K562 (cell line): Measurements from ENCODE around the gene TFEB. TPM values are rescaled to one million over a fixed set of nuclear protein-coding genes. Genes with fewer than 3 reads are reported as not detected.

Experiments used
- ATAC-seq: fragments of 200-7000 bp; cut with Tn5 transposase; 3 replicates; pipeline ENCODE4 v1.9.1; 2020; ENCODE audit warnings: moderate library complexity
- BruUV-seq: library from RNA; stranded (reverse); fragments of 400-500 nt; replicated peaks from 2 replicates; lab custom pipeline; 2021; lab: Mats Ljungman, UMichigan
- CTCF ChIA-PET: fragments of 300-600 bp; formaldehyde crosslinking; extraction: SDS; loops from one replicate; lab custom pipeline; 2021; ENCODE audit warnings: low intra/inter-chr PET ratio; lab: Yijun Ruan, JAX
- POLR2A ChIA-PET: fragments of 300-600, 350-650 bp; sonication (Branson Sonifier 250); formaldehyde crosslinking; extraction: SDS; loops from one replicate; lab custom pipeline; 2021; ENCODE audit warnings: antibody characterized with exemption, inconsistent platforms; lab: Yijun Ruan, JAX
- DNase-seq, 4 experiments: peaks; one replicate each; pipeline versions ENCODE4 v3.0.0 to v3.0.0-alpha.2; 2011 to 2018; ENCODE audit warnings: low spot score in 3 of 4, mixed read lengths in 3 of 4; ENCODE audit errors: extremely low read depth in 1 of 4
- FAIRE-seq: peaks from 2 replicates; lab custom pipeline; 2011; peaks lifted over from hg19 to GRCh38; lab: Jason Lieb, UNC
- H2AFZ ChIP-seq: 2 replicates; pipeline ENCODE4 v1.6.0; 2011; ENCODE audit warnings: low read depth, low read length, control low read depth, inconsistent platforms
- H3K27ac ChIP-seq: fragments of 200-600 bp; 3 replicates; pipeline ENCODE4 v1.8.0; 2011; ENCODE audit warnings: low read depth, mild to moderate bottlenecking, control low read depth, inconsistent platforms, low read length, moderate library complexity, mixed read lengths; ENCODE audit errors: extremely low read depth
- H3K27me3 ChIP-seq, 2 experiments: fragments of 300-600 bp in 1 of 2; 2 replicates in 1 of 2; 3 replicates in 1 of 2; pipeline versions ENCODE4 v1.6.0 to v1.8.0; 2011; ENCODE audit warnings: inconsistent platforms in 2 of 2, low read length in 2 of 2, mild to moderate bottlenecking in 1 of 2, mixed read lengths in 1 of 2, moderate library complexity in 1 of 2; ENCODE audit not compliant: control insufficient read depth in 2 of 2, insufficient read depth in 2 of 2
- H3K36me3 ChIP-seq: fragments of 300-600 bp; 3 replicates; pipeline ENCODE4 v1.8.0; 2011; ENCODE audit warnings: mild to moderate bottlenecking, low read length, inconsistent platforms; ENCODE audit not compliant: control insufficient read depth, insufficient read depth
- H3K4me1 ChIP-seq, 2 experiments: fragments of 200-600 bp in 1 of 2; replicated peaks in 1 of 2; 2 replicates in 1 of 2; 3 replicates in 1 of 2; pipeline versions ENCODE4 v1.5.1 to v1.8.0; 2011; ENCODE audit warnings: inconsistent platforms in 2 of 2, low read length in 2 of 2, mild to moderate bottlenecking in 1 of 2, mixed read lengths in 1 of 2, moderate library complexity in 1 of 2; ENCODE audit not compliant: control insufficient read depth in 2 of 2, insufficient read depth in 2 of 2
- H3K4me2 ChIP-seq: 2 replicates; pipeline ENCODE4 v1.6.1; 2011; ENCODE audit warnings: low read length, control low read depth, inconsistent platforms, mixed read lengths; ENCODE audit not compliant: insufficient read depth
- H3K4me3 ChIP-seq: fragments of 200-600 bp; sonication (generic), shearing (Covaris generic); 2 replicates; pipeline ENCODE4 v1.5.1; 2016; ENCODE audit warnings: control low read depth, inconsistent platforms
- H3K79me2 ChIP-seq: fragments of 200-600 bp; 3 replicates; pipeline ENCODE4 v1.8.0; 2011; ENCODE audit warnings: low read length, inconsistent platforms; ENCODE audit not compliant: control insufficient read depth, insufficient read depth
- H3K9ac ChIP-seq, 2 experiments: 2 replicates each; pipeline versions ENCODE4 v1.6.0 to v1.6.1; 2011; ENCODE audit warnings: low read depth in 2 of 2, low read length in 2 of 2, control low read depth in 1 of 2, inconsistent platforms in 1 of 2, mild to moderate bottlenecking in 1 of 2, mixed read lengths in 1 of 2; ENCODE audit not compliant: insufficient read depth in 1 of 2
- H3K9me1 ChIP-seq: one replicate; pipeline ENCODE4 v1.6.0; 2011; ENCODE audit warnings: inconsistent platforms, mild to moderate bottlenecking, low read length, moderate library complexity; ENCODE audit not compliant: control insufficient read depth, insufficient read depth
- H3K9me3 ChIP-seq: replicated peaks from 2 replicates; pipeline ENCODE4 v1.5.1; 2011; ENCODE audit warnings: low read depth, low read length, inconsistent platforms; ENCODE audit not compliant: control insufficient read depth, insufficient read depth
- H4K20me1 ChIP-seq: replicated peaks from 2 replicates; pipeline ENCODE4 v1.6.1; 2011; ENCODE audit warnings: low read length, inconsistent platforms, mixed read lengths; ENCODE audit not compliant: control insufficient read depth, insufficient read depth
- EGR1 ChIP-seq: fragments of 450-650 bp; conservative IDR thresholded peaks from 2 replicates; pipeline ENCODE4 v1.6.1; 2017; ENCODE audit warnings: mild to moderate bottlenecking
- ETV1 ChIP-seq: fragments of 450-650 bp; conservative IDR thresholded peaks from 2 replicates; pipeline ENCODE4 v1.6.1; 2016; ENCODE audit warnings: missing genetic modification characterization, control low read depth, low read depth, missing compliant biosample characterization
- EWSR1 ChIP-seq: fragments of 450-650 bp; IDR thresholded peaks from 2 replicates; pipeline ENCODE4 v1.6.1; 2018; ENCODE audit warnings: borderline replicate concordance, mild to moderate bottlenecking, low read depth, moderate library complexity; ENCODE audit not compliant: partially characterized antibody
- GATAD2A ChIP-seq: fragments of 450-650 bp; IDR thresholded peaks from 2 replicates; pipeline ENCODE4 v1.6.1; 2017
- LCOR ChIP-seq: sonication (generic); formaldehyde crosslinking; IDR thresholded peaks from 2 replicates; pipeline ENCODE4 v1.8.0; 2022; ENCODE audit warnings: mild to moderate bottlenecking, missing genetic modification reagents
- NFXL1 ChIP-seq: fragments of 450-650 bp; formaldehyde crosslinking; IDR thresholded peaks from 2 replicates; pipeline ENCODE4 v1.4.0; 2021; ENCODE audit warnings: mild to moderate bottlenecking
- SMARCC2 ChIP-seq: fragments of 450-650 bp; IDR thresholded peaks from 2 replicates; pipeline ENCODE4 v1.6.1; 2017; ENCODE audit warnings: antibody characterized with exemption, moderate library complexity, mild to moderate bottlenecking, low read depth
- ZEB2 ChIP-seq: fragments of 450-650 bp; IDR thresholded peaks from 2 replicates; pipeline ENCODE4 v1.6.1; 2016
- ZNF740 ChIP-seq, 3 experiments: fragments of 200-800 bp in 1 of 3; sonication (Bioruptor generic) in 1 of 3; sonication (generic) in 1 of 3; formaldehyde crosslinking in 1 of 3; IDR thresholded peaks; 2 replicates each; pipeline versions ENCODE4 v1.6.1 to v1.8.0; 2016 to 2022; ENCODE audit warnings: mild to moderate bottlenecking in 2 of 3, missing compliant biosample characterization in 2 of 3, missing genetic modification characterization in 2 of 3, missing genetic modification reagents in 1 of 3
- WGBS: fragments of 100-300 bp; shearing (Covaris generic); methylation state at CpG from one replicate; pipeline ENCODE4 v1.1.6; 2016; ENCODE audit warnings: low coverage, mixed read lengths; ENCODE audit not compliant: insufficient coverage; ENCODE audit errors: missing lambda C conversion rate; 5-methylcytosine and 5-hydroxymethylcytosine counted together
- in situ Hi-C: fragments of 300-500 bp; cut with MboI; formaldehyde crosslinking; loops from 4 replicates; pipeline ENCODE4 v1.15.0; 2018; ENCODE audit warnings: inconsistent platforms, mixed read lengths
- intact Hi-C: fragments of 100-400 bp; cut with micrococcal nuclease; formaldehyde crosslinking; loops from 2 replicates; pipeline ENCODE4 v1.14.2; 2022
- polyA plus RNA-seq, 8 experiments: library from polyadenylated mRNA; depleted of rRNA in 4 of 8; stranded (reverse) in 5 of 8; unstranded in 3 of 8; fragments of >200 nt; fragmentation: Nextera tagmentation in 2 of 8; fragmentation: Illumina TruSeq in 1 of 8; extraction: Ambion mirVana in 2 of 8; extraction: Trizol in 1 of 8; gene quantifications; 2 replicates each; pipeline versions ENCODE4 v1.2.1 to v1.2.3, GENCODE V29; 2011 to 2014; ENCODE audit warnings: inconsistent platforms in 1 of 8, missing spikeins in 1 of 8
- total RNA-seq, 7 experiments: library from RNA; depleted of rRNA in 6 of 7; stranded (reverse); fragments of >200 nt in 6 of 7; fragmentation: Illumina TruSeq in 2 of 7; extraction: Trizol in 2 of 7; gene quantifications; 2 replicates each; pipeline versions ENCODE4 v1.2.1 to v1.2.3, GENCODE V29; 2011 to 2021; ENCODE audit warnings: low replicate concordance in 1 of 7
- TF ChIP-seq, protein P1 (sequence below): fragments of 250-450 bp; sonication (Bioruptor Pico); IDR thresholded peaks from 2 replicates; pipeline ENCODE4 v1.8.0; 2022; ENCODE audit warnings: inconsistent platforms
- TF ChIP-seq, protein P2 (sequence below): fragments of 450-650 bp; IDR thresholded peaks from 2 replicates; pipeline ENCODE4 v1.6.1; 2018; ENCODE audit not compliant: partially characterized antibody
- TF ChIP-seq, protein P3 (sequence below): fragments of 200-800 bp; sonication (Bioruptor generic); IDR thresholded peaks from 2 replicates; pipeline ENCODE4 v1.6.1; 2017; ENCODE audit warnings: missing genetic modification characterization, missing compliant biosample characterization

TFEB gene
- total and polyA plus RNA-seq, 9 of the 15 experiments (the other 6 are each of a cell fraction or from before 2014, with no cell fraction given): 0.04 to 4.7 (median 2.0) TPM

- TSS peak; percentile 60 for BruUV-seq
- TF ChIP-seq, protein P1, sequence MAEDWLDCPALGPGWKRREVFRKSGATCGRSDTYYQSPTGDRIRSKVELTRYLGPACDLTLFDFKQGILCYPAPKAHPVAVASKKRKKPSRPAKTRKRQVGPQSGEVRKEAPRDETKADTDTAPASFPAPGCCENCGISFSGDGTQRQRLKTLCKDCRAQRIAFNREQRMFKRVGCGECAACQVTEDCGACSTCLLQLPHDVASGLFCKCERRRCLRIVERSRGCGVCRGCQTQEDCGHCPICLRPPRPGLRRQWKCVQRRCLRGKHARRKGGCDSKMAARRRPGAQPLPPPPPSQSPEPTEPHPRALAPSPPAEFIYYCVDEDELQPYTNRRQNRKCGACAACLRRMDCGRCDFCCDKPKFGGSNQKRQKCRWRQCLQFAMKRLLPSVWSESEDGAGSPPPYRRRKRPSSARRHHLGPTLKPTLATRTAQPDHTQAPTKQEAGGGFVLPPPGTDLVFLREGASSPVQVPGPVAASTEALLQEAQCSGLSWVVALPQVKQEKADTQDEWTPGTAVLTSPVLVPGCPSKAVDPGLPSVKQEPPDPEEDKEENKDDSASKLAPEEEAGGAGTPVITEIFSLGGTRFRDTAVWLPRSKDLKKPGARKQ (CRISPR knock-in tag): no peak
- no peak for TF ChIP-seq EWSR1
- TF ChIP-seq ZNF740 (CRISPR knock-in tag; IDR thresholded peaks at IDR 0.05): peak; percentile 29; the same call in 1 of the 2 replicates
- TF ChIP-seq ZNF740 (tag; IDR thresholded peaks at IDR 0.05): no peak
- no peak for TF ChIP-seq SMARCC2
- TF ChIP-seq, protein P2, sequence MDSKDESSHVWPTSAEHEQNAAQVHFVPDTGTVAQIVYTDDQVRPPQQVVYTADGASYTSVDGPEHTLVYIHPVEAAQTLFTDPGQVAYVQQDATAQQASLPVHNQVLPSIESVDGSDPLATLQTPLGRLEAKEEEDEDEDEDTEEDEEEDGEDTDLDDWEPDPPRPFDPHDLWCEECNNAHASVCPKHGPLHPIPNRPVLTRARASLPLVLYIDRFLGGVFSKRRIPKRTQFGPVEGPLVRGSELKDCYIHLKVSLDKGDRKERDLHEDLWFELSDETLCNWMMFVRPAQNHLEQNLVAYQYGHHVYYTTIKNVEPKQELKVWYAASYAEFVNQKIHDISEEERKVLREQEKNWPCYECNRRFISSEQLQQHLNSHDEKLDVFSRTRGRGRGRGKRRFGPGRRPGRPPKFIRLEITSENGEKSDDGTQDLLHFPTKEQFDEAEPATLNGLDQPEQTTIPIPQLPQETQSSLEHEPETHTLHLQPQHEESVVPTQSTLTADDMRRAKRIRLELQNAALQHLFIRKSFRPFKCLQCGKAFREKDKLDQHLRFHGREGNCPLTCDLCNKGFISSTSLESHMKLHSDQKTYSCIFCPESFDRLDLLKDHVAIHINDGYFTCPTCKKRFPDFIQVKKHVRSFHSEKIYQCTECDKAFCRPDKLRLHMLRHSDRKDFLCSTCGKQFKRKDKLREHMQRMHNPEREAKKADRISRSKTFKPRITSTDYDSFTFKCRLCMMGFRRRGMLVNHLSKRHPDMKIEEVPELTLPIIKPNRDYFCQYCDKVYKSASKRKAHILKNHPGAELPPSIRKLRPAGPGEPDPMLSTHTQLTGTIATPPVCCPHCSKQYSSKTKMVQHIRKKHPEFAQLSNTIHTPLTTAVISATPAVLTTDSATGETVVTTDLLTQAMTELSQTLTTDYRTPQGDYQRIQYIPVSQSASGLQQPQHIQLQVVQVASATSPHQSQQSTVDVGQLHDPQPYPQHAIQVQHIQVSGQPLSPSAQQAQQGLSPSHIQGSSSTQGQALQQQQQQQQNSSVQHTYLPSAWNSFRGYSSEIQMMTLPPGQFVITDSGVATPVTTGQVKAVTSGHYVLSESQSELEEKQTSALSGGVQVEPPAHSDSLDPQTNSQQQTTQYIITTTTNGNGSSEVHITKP: peak; percentile 54
- TF ChIP-seq, protein P3, sequence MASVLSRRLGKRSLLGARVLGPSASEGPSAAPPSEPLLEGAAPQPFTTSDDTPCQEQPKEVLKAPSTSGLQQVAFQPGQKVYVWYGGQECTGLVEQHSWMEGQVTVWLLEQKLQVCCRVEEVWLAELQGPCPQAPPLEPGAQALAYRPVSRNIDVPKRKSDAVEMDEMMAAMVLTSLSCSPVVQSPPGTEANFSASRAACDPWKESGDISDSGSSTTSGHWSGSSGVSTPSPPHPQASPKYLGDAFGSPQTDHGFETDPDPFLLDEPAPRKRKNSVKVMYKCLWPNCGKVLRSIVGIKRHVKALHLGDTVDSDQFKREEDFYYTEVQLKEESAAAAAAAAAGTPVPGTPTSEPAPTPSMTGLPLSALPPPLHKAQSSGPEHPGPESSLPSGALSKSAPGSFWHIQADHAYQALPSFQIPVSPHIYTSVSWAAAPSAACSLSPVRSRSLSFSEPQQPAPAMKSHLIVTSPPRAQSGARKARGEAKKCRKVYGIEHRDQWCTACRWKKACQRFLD (CRISPR knock-in tag): no peak
- TF ChIP-seq GATAD2A: no peak
- TF ChIP-seq ZEB2: 0 out of 2 replicates have a peak, but pooled peaks have one; percentile 4
- TF ChIP-seq EGR1: peak; percentile 34
- no peak for TF ChIP-seq LCOR
- no peak for TF ChIP-seq ETV1 (tag)
- no peak for TF ChIP-seq NFXL1
Measured at GRCh38 chr6:41781366-41781730, 45.9 kb upstream of the TFEB start.

More at GRCh38 chr6:41781366-41781730, 45.9 kb upstream of the TFEB start:
- no peaks in the 10 kb centered on the region for H3K9me1 ChIP-seq
- intact Hi-C loops: loop anchor here (5.0 kb wide), 2 partner anchors 436 to 1096 kb away; partner anchors contain the start of genes MRPS10 and RPL7L1
- WGBS: 31% methylated on average over 3 of the region's 3 CpGs
- ATAC-seq (no peak), DNase-seq (no peak), FAIRE-seq (no peak)
- peaks cover 29 to 37% of the 10 kb centered on the region in 2 experiments for H3K4me1 ChIP-seq
- H3K9ac ChIP-seq: peak overlapping the region in 1 of 2 experiments; percentile 89; a peak in 1 of 4 replicates
- no peak overlapping the region for H2AFZ ChIP-seq
- no peak overlapping the region for H3K27ac ChIP-seq
- POLR2A ChIA-PET: interaction anchor here (0.7 to 1.0 kb wide), 2 partner anchors 155 to 250 kb away, joined by 3 to 5 read pairs; no protein-coding TSS in a partner anchor
- peak overlapping the region; percentile 69 for H3K4me3 ChIP-seq
- CTCF ChIA-PET: interaction anchor here (4.3 kb wide), 1 partner anchor 263 kb away, joined by 50 read pairs; no protein-coding TSS in a partner anchor
- peaks cover 11% of the 10 kb centered on the region; the same call in 2 of the 3 replicates for H3K79me2 ChIP-seq
- in situ Hi-C loops: loop anchor here (10.0 kb wide), 1 partner anchor 443 kb away; no protein-coding TSS in a partner anchor
- no peaks in the 10 kb centered on the region for H3K9me3 ChIP-seq
- no peaks in the 10 kb centered on the region for H3K27me3 ChIP-seq
- peak overlapping the region; percentile 92 for H3K4me2 ChIP-seq
- no peaks in the 10 kb centered on the region for H4K20me1 ChIP-seq
- H3K36me3 ChIP-seq: 0 out of 3 replicates have a peak, but pooled peaks cover 3% of the 10 kb centered on the region
